Activated CD8-positive, alpha-beta memory T cell treated with anti-CD3 and anti-CD28 coated beads, Interleukin-2, amount 50 U/mL, for 4 hours (primary cell): ENCODE results near the gene TELO2.

Source experiments
- DNase-seq: peaks from one replicate; pipeline ENCODE4 v3.0.0-alpha.2; 2020

Gene TELO2

DNA sequence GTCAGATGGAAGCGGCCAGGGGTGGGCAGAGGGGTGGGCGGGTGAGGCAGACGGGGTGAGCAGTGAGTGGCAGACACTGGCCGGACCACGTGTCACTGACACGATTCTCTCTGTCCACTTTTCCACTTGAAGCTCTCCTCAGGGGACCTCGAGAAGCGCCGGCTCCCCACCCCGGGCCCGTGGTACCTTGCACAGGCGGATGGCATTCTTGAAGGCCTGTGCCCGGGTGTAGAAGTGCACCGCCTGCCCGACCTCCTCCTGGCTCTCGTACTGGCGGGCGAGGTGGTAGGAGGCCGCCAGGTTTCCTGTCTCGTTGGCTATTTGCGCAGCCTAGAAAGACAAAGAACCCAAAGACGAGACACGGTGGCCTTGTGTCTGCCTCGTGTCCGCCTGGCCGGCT is 31.2 kb downstream of the TELO2 start:
- DNase-seq, result no peak

DNA sequence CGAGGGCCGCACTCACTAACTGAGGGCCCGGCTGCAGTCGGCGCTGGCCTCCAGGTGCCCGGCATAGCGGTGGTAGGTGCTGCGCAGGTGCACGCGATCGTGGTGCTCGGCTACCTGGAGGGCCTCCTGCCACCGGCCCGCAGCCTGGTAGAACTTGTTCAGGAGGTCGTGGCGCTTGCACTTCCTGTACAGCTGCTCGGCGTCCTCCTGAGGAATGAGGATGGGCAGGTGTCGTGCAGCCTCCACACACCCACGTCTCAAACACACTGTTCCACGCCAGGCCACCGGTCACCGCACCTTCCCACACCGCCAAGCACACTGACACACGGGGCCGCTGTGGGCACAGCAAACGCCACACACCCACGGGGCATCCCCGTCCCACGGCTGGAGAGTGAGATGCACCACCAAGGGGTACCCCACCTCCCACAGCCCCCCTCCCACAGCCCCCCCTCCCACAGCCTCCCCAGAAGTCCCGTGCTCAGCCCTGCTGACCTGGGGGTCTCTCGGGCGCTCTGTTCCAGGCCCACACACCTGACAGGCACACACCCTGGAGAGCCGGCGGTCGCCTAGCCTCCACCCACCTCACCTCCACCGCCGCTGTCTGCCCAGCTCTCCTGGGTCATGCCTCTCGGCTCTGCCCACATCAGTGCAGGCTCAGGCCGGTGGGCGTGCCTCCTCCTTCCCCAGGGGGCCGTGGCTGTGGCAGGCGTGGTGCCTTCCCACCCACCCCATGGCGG is 32.9 kb downstream of the TELO2 start:
- DNase-seq, result no peak

DNA sequence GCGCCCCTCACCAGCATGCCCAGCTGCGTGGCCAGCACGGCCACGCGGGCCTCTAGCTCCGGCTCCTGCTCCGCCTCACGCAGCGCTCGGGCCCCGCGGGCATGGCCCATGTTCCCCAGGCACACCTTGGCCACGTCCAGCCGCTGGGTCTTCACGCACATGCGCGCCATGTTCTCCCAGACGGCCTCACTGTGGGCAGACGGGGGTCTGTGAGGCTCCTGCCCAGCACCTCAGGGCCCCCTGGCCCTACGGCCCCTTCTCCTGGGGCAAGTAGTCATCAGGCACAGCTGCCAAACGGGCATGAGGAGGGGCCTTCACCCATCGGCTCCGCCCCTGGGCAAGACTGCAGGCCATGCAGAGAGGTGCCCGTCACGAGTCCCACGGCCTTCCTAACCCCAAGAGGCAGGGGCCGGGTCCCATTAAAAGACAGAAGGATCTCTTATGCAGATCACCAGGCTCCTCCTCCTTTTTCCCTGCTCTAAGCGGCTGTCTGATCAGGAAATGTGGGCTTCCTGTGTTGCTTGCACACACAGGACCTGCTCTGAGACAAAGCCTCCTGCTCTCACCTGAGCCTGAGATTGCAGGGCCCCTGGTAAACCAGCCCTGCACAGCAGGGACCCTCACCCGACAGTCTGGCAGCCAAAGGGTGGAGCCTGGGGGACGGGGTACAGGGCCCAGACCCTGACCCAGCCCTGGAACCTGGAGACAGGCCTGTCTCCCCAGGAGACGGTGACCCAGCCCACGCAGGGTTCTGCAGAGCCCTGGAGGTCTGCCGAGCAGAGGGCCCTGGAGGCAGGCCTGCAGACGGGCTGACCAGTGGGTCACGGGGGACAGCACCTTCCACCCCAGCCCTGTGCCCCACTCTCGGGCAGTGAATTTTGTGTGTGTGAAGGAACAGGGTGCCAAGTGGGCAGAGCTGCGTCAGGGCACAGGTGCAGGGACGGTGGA is 33.7 kb downstream of the TELO2 start:
- DNase-seq, result no peak

DNA sequence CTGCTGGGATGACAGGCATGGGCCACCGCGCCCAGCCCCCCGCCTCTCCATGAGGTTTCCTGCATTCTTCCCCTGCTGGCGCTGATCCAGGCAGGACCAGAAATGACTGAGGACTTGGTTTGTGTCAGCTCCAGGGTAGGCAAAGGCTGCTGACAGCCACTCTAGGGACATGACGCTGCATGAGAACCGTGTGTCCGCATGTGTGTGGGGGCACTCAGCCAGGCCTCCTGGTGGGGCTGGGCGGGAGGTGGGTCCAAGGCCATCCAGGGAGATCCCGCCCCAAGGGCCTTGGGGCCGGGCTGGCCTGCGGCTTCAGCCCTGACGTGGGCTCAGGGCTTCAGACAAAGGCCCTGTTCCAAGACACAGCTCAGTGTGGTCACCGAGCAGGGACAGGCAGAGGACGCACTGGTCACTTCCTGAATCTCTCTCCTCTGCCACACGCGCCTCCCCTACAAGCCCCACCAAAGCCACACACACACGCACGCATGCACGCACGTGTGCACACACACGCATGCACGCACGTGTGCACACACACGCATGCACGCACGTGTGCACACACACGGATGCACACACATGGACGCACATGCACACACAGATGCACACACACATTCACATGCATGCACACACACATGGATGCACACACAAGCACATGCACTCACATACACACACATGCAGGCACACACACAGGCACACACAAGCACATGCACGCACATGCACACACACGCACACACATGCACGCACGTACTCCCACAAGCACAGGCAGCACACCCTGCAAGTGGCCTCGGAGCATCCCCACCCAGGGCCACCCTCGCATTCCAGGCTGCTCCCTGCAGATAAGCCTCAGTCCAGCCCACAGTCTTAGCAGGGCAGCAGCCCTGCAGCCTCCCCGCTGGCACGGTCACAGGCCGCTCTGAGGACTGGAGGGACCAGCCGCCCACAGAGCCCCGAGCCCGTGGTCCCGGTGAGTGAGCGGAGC is 35.0 kb downstream of the TELO2 start:
- DNase-seq, result no peak

DNA sequence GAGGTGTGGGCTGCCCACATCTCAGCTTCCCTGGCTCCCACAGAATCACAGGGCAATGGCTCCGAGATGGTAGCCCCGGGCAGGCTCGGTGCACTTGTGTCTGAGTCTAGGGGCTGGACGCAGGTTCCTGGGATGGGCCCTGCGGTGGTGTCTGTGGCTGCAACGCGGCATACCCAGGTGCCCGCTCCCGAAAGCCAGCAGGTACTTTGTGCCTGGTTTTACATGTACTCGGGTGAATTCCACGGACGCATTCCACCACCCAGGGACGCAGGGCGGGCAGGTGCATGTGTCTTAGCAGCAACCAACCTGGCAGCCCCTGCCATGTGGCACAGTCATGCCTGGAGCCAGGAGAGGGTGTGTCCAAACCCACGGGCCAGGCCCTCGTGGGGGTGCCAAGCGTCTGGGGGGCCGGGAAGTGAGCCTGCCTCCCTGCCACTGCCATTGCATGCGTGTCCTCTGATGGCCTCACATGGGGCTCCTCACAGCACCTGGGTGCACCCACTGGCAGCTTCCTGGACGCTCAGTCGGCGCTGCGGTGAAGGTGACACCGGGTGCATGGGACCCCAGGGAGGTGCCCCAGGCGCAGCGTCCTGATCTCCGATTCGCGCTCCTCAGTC is 35.9 kb downstream of the TELO2 start:
- DNase-seq, result no peak

DNA sequence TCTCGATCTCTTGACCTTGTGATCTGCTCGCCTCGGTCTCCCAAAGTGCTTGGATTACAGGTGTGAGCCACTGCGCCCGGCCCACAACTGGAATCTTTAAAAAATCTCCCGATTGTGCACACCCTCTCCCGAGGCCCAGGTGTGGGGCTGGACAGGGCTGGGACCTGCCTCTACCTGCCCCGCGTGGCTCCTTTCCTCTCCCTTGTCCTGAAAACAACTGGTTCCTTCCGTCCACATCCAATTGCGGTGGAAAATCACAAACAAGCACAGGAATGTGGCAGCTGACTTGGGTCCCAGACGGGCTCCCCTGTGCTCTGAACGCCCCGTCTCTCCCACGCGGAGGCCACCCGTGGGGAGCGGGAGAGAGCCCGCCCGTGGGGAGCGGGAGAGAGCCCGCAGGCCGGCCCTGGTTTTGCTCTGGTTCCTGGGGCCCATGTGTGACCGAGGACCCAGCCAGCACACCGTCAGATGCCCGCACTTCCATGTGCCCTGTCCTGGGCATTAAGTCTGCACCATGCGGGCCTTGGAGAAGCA is 37.3 kb downstream of the TELO2 start:
- no peak for DNase-seq

DNA sequence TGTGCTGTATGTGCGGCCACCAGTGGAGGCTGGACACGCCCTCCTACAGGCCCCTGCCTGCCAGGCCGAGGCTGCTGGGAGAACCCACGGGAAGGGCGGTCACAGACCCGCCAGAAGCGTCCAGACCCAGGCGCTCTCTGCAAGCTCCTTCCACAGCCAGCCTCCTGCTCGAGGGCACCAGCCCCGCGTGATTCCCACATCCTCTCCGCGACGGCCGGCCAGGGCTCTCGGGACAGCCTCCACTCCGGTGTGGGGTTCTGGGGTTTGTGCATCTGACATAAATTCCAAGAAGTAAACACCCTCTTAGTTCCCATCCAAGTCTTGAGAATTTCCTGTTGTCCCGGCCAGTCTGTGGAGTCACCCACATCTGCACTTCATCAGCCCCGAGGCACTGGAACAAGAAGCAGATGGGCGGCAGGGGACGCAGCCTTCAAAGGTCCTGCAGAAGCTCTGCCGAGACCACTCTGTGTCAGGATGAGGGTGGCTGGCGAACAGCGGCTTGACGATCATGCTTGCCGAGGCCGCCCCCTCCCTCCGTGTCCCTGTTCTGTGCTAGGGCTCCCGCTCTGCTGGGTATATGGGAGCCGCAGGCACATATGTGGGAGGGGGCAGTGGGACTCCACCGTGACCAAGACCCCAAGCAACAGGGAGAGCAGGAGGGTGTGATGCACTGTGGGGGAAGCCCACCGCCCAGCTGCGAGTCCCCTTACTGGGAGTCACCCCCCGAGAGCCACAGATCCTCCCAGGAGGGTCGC is 37.9 kb downstream of the TELO2 start:
- DNase-seq, result no peak

DNA sequence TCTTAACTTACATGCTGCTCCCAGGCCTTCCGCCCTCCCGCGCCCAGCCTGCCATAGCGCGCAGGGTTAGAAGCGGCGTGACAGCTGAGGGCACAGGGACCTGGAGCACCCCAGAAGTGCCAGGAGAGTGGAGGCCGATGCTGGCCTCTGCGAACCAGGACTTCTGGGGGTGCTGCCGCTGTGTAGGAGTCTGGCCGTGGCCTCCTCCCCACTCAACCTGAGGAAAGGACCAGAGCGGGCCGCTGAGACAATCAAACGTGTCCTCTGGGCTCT is 38.4 kb downstream of the TELO2 start:
- DNase-seq, result no peak

DNA sequence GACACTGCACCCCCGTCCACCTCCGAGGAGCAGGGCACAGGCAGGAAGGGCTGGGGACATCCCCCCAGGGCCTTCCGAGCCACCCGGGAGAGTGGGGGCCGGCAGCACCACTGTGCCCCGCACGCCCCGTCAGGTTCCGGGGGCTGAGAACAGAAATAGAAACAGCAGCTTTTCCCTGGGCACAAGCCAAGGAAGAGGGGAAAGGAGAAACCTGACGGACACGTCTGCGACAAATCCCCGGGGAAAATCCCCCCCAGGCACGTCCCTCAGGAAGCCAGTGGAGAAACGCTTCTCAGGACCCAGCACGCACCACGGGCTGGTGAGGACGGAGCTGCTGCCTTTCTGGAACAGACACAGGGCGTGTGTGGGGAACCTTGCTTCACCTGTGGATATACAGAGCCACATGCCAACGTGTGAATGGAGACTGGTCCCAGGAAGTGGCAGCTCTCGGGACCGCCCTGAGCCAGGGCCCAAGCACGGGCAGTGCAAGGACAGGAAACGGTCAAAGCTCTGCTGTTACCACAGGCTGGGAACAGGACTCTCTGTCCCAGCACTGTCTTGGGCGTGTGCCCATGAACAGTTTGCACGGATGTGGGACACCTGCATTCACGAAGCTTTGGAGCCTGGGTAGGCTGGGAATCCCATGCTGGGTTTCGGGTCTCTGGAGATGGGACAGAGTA is 39.1 kb downstream of the TELO2 start:
- no peak for DNase-seq

DNA sequence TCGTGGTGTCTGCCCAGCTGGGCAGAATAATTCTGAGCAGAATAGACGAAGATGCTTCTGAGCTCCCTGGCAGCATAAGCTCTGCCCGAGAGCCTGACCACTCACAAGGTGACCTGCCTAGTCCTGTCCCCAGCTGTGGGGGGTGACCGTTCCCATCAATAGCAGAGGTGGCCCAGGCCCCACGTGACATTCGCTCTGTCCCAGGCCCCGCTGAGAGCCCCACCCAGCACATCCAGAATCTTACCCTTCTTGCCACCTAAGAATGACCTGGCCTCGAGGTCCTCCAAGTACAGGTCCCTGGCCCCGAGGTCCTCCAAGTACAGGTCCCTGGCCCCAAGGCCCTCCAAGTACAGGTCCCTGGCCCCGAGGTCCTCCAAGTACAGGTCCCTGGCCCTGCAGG is 39.6 kb downstream of the TELO2 start:
- DNase-seq, result no peak

DNA sequence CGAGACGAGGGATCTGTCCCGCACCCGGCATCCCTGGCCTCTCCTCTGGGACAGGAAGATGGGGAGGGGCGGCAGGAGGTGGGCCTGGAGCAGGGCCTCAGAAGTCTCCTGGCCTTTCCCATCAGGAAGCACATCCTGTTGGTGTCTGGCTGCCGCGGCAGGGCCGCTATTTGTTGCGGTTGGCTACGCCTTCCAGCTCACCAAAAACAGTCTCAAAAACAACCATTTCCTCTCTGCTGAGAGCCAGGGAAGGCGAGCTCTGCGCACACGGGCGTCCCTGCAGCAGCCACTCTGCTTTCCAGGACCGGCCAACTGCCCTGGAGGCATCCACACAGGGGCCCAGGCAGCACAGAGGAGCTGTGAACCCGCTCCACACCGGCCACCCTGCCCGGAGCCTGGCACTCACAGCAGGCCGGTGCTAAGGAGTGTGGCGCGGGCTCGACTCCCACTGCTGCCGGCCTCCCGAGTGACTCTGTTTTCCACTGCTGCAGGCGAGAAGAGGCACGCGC is 40.3 kb downstream of the TELO2 start, which contains the start of gene TMEM204:
Gene TMEM204, plus strand, starts transcription at position 224 of the 509 bp plus-strand sequence. CDS start 610 bp downstream, outside the sequence.
- DNase-seq, result no peak

DNA sequence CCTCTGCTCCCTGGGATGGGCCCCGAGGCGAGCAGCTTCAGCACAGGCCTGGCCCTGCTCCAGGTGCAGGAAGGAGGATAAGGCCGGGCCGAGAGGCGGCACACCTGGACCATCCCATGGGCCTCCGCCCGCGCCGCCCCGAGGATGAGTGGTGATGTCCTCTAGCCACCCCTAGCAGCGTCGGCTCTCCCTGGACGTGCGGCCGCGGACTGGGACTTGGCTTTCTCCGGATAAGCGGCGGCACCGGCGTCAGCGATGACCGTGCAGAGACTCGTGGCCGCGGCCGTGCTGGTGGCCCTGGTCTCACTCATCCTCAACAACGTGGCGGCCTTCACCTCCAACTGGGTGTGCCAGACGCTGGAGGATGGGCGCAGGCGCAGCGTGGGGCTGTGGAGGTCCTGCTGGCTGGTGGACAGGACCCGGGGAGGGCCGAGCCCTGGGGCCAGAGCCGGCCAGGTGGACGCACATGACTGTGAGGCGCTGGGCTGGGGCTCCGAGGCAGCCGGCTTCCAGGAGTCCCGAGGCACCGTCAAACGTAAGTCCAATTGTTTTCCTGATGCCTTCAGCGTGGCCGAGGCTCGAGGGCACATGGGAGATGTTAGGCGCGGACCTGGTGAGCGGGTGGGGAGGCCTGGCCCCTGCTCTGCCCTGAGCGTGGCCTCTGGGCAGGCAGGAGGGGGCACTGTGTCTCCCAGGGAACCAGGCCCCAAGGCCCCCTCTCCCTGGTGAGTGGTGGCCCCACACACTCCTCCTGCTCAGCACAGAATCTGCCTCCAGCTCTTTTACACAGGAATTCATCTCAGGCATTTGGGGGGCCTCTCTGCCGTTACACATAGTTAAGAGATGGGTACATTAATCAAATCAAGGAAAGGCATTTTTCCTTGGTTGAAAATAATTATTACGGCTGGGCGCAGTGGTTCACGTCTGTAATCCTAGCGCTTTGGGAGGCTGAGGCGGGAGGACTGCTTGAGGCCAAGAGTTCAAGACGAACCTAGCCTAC is 41.2 kb downstream of the TELO2 start:
- no peak for DNase-seq

DNA sequence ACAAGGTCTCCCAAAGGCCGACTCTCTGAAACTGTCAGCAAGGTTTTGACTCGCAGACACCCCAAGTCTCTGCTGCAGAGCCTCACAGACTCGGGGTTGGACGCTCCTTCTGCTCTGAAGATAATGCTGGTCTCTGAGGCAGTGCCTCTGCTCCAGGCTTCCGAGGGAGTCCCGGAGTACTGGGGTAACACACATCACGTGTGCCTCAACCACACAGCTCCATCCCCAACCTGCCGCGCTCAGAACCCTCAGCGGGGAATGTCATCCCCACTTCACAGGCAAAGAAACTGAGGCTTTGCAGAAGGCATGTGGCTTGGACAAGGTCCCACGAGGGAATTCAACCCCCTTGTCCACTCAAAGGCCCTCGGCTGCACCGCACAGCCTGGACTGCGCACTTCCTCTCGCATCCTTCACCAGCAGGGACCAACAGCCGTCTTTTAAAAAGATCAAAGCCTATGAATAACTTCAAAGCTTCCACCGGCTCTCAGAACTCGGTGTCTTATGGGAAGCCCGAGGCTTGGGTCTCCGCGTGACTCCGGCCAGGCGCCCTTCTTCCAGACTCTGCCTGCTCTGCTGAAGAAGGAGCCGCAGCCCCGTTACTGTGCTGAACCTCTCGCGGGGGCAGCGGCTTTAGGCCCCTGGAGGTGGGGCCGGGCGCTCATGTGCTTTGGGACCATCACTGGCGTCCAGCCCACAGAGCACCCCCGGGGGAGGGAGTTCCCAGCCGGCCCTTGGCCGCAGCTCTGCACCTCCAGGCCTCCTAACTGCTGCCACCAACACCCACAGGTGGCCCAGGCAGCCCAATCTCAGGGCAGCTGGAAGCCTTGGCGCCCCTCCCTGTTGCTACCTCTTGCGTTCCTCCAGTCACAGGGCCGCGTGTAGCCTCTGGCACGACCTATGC is 42.5 kb downstream of the TELO2 start:
- no peak for DNase-seq

DNA sequence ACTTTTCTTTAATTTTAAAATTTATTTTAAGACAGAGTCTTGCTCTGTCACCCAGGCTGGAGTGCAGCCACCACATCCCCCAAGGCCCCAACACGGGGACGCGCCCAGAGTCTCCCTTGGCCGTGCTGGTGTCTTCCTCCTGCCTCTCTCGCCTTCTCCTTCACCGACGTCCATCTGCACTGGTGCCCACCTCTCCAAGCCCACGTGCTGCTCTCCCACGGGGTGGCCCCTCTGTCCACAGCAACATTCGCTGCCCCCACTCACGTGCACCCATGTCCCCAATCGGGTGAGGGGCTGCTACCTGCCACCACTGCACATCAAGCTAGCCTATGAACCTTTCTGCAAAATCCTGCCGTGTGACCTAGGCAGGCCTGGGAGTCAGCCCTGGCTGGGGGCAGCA is 43.4 kb downstream of the TELO2 start:
- DNase-seq, result peak; percentile 10

DNA sequence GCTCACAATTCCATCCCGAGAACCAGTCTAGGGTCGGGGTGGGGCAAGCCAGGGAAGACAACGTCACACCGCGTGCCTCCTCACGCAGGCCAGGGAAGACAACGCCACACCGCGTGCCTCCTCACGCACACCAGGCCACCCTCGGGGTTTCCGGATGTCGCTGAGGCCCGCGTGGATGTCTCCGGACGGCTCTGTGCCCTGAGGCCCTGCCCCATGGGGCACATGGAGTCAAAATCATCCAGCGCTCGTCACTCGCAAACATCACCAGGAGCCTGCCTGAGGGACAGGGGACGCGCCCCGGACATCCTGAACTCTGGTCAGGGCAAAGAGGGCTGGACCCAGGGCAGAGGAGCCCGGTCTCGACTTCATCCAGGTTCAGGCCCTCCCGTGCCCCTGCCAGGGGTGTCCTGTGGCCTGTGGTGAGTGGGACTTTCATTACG is 44.0 kb downstream of the TELO2 start:
- peak; percentile 14 for DNase-seq

DNA sequence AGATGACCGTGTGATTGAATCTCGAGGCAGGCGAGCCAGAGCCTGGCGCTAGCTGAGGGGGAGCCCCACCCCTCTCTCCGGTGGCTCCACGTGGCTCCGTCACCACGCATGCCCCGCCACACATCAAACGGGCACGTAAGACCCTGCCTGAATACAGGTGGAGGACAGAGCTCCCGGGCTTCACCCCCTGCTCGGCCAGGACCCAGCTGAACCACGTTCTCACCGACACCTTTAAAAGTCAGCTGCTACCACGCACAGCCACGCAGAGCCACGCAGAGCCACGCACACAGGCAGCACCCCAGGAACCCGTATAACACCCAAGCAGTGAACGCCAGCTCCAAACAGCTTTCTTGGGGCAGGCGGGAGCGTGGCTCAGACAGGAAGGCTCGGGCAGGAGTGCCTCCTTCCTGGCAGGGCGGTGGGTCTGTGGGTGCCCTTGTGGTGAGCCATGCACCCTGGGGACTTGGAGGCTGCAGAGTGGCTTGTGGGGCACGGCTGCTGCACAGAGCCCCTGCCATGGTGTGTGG is 44.7 kb downstream of the TELO2 start:
- DNase-seq, result peak; percentile 48

DNA sequence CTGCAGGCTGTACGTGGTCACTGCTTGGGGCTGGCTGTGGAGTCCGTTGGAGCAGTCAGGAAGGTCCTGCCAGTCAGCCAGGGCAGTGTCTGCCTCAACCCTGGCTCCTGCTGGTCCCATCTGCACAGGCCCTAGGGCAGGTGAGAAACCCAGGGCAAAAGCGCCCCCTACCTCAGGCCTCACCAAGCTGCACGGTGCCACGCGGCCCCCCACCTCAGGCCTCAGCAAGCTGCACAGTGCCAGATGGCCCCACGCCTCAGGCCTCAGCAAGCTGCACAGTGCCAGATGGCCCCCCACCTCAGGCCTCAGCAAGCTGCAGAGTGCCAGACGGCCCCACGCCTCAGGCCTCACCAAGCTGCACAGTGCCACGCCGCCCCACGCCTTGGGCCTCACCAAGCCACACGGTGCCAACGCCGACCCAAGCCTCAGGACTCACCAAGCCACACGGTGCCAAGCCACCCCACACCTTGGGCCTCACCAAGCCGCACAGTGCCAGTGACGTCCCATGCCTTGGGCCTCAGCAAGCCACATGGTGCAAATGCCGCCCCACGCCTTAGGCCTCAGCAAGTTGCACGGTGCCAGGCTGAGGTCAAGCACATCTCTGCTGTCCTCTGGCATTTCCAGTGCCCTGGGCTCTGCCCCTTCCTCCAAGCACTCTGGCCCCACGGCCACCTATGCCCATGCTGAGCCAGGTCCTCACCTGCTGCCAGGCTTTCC is 45.8 kb downstream of the TELO2 start:
- DNase-seq, result peak; percentile 13
